ENCODE data around the gene VSX1.

VSX1 gene

GRCh38 chr20:25043499-25044260, 38.3 kb downstream of the VSX1 start:
- in situ Hi-C loops (cut with HindIII; ENCODE audit: low sequenced_read_pairs): no loop called here

GRCh38 chr20:25042531-25043498, 39.1 kb downstream of the VSX1 start:
- in situ Hi-C loops (cut with HindIII; ENCODE audit: low sequenced_read_pairs): no loop called here

- in situ Hi-C loops (cut with HindIII; ENCODE audit: low sequenced_read_pairs): no loop called here
Measured at GRCh38 chr20:25041813-25042530, 40.0 kb downstream of the VSX1 start.

DNA sequence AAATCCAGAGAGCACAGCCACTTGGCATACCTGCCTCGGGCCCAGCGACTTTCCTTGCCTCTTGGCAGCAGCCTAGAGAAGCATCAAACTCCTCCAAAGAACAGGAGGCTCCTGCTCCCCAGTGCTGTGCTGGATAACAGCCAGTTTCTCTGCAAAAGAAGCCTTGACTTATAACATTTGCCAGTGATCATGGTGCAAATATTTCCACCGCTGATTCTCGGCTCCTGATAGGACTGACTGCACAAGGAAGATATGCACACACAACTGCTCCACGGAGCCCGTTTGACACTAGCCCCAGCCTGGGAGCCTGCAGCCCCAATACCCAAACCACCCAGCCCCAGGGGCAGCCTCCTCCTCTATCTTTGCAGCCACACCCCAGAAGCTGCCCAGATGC, 41.5 kb downstream of the VSX1 start:
- in situ Hi-C loops (cut with HindIII; ENCODE audit: low sequenced_read_pairs): no loop called here

GRCh38 chr20:25039697-25040437, 42.1 kb downstream of the VSX1 start:
- in situ Hi-C loops (cut with HindIII; ENCODE audit: low sequenced_read_pairs): no loop called here

- in situ Hi-C loops (cut with HindIII; ENCODE audit: low sequenced_read_pairs): no loop called here
Measured at GRCh38 chr20:25038591-25039015, 43.3 kb downstream of the VSX1 start.

- in situ Hi-C loops (cut with HindIII; ENCODE audit: low sequenced_read_pairs): no loop called here
Measured at GRCh38 chr20:25038103-25038410, 43.9 kb downstream of the VSX1 start.

- in situ Hi-C loops (cut with HindIII; ENCODE audit: low sequenced_read_pairs): no loop called here
Measured at GRCh38 chr20:25037288-25038102, 44.4 kb downstream of the VSX1 start.

DNA sequence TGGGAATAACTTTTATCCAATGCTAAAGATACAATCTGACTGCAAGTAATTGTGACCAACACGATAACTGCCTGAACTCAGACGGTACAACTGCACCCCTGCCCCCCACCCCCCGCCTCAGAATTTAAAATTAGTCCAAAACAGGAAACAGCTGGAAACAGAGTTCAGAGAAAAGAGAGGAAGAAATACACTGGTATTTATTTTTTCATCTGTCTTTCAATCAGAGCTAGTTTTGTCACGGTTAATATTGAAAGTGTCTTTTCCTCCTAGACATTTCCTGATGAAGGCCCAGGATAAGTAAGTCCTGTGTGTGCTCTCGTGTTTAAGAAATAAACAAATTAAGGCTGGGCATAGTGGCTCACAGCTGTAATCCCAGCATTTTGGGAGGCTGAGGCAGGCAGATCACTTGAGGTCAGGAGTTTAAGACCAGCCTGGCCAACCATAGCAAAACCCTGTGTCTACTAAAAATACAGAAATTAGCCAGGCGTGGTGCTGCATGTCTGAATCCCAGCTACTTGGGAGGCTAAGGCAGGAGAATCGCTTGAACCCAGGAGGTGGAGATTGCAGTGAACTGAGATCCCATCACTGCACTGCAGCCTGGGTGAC, 45.5 kb downstream of the VSX1 start:
- in situ Hi-C loops (cut with HindIII; ENCODE audit: low sequenced_read_pairs): no loop called here

GRCh38 chr20:25035921-25036320, 46.0 kb downstream of the VSX1 start:
- in situ Hi-C loops (cut with HindIII; ENCODE audit: low sequenced_read_pairs): no loop called here

- in situ Hi-C loops (cut with HindIII; ENCODE audit: low sequenced_read_pairs): no loop called here
Measured at GRCh38 chr20:25033924-25034300, 48.0 kb downstream of the VSX1 start.

DNA sequence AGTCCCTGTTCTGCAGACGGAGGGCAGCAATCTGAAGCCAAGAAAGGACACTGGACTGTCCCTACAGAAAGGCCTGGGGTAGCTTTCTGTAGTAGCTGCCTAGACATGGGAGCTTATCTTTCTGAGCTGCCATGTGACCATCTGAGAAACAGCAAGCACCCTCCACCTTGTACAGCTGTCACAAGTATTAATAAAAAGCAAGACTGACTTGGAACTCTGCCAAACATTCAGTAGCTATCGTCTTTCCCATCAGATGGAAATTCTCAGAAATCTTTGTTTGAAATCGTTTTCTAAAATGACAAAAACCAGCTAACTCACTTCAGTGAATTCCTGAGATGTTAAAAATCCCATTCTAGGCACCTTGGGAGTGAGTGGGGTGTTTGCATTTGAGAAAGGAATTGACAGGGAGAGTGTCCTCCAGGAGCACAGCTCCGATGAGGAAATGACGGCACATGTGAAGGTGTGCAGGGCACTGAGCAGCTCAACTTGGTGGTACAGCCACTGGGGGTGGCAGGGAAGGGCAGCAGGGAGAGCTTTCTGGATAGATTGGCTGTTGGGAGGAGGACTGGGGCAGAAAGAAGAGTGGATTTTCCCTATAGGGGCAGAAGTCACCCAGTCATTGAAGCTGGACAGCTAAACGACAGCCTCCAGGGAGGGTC, 48.5 kb downstream of the VSX1 start:
- in situ Hi-C loops (cut with HindIII; ENCODE audit: low sequenced_read_pairs): no loop called here

GRCh38 chr20:25032478-25033264, 49.3 kb downstream of the VSX1 start:
- in situ Hi-C loops (cut with HindIII; ENCODE audit: low sequenced_read_pairs): no loop called here

DNA sequence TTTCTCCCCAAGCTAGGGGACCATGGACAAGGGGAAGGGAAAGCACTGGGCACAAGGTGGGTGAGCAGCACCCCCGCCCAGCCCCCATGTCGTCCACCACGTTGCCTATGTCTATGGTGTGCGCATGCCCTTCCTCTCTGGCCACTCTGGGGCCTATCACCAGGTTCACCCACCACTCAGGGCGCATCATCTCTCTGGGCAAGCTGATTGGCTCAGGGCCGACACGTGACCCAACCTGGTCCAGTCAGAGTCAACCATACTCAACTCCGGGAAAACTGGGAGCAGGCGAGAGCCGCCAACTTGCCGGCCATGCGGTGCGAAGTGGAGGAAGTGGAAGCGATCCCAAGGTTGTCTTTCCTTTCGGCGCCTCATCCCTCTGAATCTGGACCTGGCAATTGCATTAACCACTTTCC, 49.9 kb downstream of the VSX1 start:
- in situ Hi-C loops (cut with HindIII; ENCODE audit: low sequenced_read_pairs): no loop called here

GRCh38 chr20:25031241-25031640, 50.7 kb downstream of the VSX1 start:
- in situ Hi-C loops (cut with HindIII; ENCODE audit: low sequenced_read_pairs): no loop called here

- in situ Hi-C loops (cut with HindIII; ENCODE audit: low sequenced_read_pairs): no loop called here
Measured at GRCh38 chr20:25030649-25031207, 51.2 kb downstream of the VSX1 start.

DNA sequence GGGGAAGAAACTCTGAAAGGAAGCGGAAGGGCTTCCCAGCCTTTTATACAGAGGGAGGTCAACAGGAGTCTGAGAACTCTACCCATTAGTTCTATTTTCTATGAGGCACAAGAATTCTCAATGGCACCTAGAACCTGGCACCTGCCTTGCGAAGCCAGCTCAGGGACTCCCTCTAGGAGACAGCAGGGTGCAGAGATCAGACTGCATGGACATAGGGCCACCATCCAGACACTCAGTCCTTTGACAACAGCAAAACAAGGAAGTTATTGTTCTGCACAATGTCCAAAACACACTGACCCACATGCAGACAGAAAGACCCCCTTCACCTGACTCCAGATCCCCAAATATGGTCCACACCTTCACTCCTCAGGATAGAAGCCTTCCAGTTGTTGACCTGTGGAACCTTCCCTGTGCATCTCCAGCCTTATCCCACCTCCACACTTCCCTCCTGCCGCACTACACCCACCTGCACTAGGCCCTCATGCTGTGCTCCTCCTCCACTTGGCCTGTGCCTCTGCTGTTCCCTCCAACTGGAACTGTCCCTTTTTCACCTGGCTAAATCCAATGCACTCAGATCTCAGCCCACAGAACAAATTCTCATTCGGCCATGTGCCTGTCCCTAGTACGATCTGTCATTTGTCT, 51.8 kb downstream of the VSX1 start:
- in situ Hi-C loops (cut with HindIII; ENCODE audit: low sequenced_read_pairs): no loop called here
